CD1c-positive myeloid dendritic cell (primary cell): ENCODE measurements around the gene TIGIT.

Experiments used
- DNase-seq: peaks from one replicate; pipeline ENCODE4 v3.0.0-alpha.2; 2016; ENCODE audit errors: extremely low spot score

Gene TIGIT

GRCh38 chr3:114351123-114351821 is 57.4 kb downstream of the TIGIT start:
- DNase-seq = no peak

- no peak for DNase-seq
Observed at GRCh38 chr3:114351822-114352145, 58.0 kb downstream of the TIGIT start.

GRCh38 chr3:114355653-114356052 is 61.8 kb downstream of the TIGIT start:
- no peak for DNase-seq

DNA sequence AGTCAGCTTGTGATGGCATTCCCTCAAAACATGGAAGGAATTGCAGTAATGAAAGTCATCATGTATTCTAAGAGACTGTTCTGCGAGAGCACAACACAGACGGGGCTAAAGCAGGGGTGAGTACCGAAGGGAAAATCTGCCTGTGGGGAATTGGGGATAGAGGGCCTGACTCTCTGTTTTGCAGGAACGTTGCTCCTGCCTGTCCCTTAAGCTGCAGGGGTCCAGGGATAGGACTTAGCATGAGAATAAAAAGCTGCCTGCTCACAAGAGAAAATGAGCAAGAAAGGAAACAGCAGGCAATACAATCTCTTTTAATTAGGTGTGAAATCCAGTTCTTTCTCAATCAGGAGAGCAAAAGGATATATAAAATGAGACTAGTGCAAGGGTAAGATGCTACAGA is 62.2 kb downstream of the TIGIT start:
- DNase-seq = no peak

- no peak for DNase-seq
Observed at GRCh38 chr3:114356525-114356924, 62.7 kb downstream of the TIGIT start.
